ENCODE results near the gene PARD3B.

Gene PARD3B

GRCh38 chr2:205377324-205377723 is 832.0 kb downstream of the PARD3B start:
- DNase-seq: no peak

GRCh38 chr2:205383601-205384000 is 838.3 kb downstream of the PARD3B start:
- DNase-seq: no peak

- DNase-seq: no peak
Observed at GRCh38 chr2:205386109-205386508, 840.8 kb downstream of the PARD3B start.

GRCh38 chr2:205387350-205388055 is 842.2 kb downstream of the PARD3B start:
- DNase-seq: no peak

- DNase-seq: no peak
Observed at GRCh38 chr2:205390866-205391265, 845.6 kb downstream of the PARD3B start.

GRCh38 chr2:205401511-205401910 is 856.2 kb downstream of the PARD3B start:
- DNase-seq: no peak

- DNase-seq: no peak
Observed at GRCh38 chr2:205402011-205402410, 856.7 kb downstream of the PARD3B start.

GRCh38 chr2:205403244-205403825 is 858.1 kb downstream of the PARD3B start:
- no peak for DNase-seq

GRCh38 chr2:205405194-205405593 is 859.9 kb downstream of the PARD3B start:
- DNase-seq: no peak

GRCh38 chr2:205405752-205406151 is 860.5 kb downstream of the PARD3B start:
- no peak for DNase-seq

GRCh38 chr2:205407984-205408383 is 862.7 kb downstream of the PARD3B start:
- no peak for DNase-seq

- no peak for DNase-seq
Observed at GRCh38 chr2:205408696-205409095, 863.4 kb downstream of the PARD3B start.

- DNase-seq: no peak
Observed at GRCh38 chr2:205409411-205409810, 864.1 kb downstream of the PARD3B start.

GRCh38 chr2:205411558-205411957 is 866.3 kb downstream of the PARD3B start:
- no peak for DNase-seq

- no peak for DNase-seq
Observed at GRCh38 chr2:205424326-205424725, 879.1 kb downstream of the PARD3B start.

- no peak for DNase-seq
Observed at GRCh38 chr2:205425102-205425501, 879.8 kb downstream of the PARD3B start.

- DNase-seq: no peak
Observed at GRCh38 chr2:205427112-205427511, 881.8 kb downstream of the PARD3B start.

- DNase-seq: no peak
Observed at GRCh38 chr2:205428811-205429210, 883.5 kb downstream of the PARD3B start.

- DNase-seq: no peak
Observed at GRCh38 chr2:205435970-205436369, 890.7 kb downstream of the PARD3B start.

- DNase-seq: no peak
Observed at GRCh38 chr2:205438241-205438640, 893.0 kb downstream of the PARD3B start.

GRCh38 chr2:205439621-205440020 is 894.3 kb downstream of the PARD3B start:
- no peak for DNase-seq

GRCh38 chr2:205441524-205441923 is 896.2 kb downstream of the PARD3B start:
- DNase-seq: no peak

- DNase-seq: no peak
Observed at GRCh38 chr2:205448189-205448588, 902.9 kb downstream of the PARD3B start.

- DNase-seq: no peak
Observed at GRCh38 chr2:205451901-205452512, 906.7 kb downstream of the PARD3B start.

Measured in NCI-H2081 treated with DMSO at 0.1 percent for 48 hours (cell line).